ENCODE data around the gene C1orf216. TPM values are rescaled to one million over a fixed set of nuclear protein-coding genes. Genes with fewer than 3 reads are reported as not detected.

Gene C1orf216
- total and polyA plus RNA-seq, 2 of the 8 experiments (the other 6 are each of a cell fraction or from before 2014, with no cell fraction given), result 7.5 to 10.8 TPM

DNA sequence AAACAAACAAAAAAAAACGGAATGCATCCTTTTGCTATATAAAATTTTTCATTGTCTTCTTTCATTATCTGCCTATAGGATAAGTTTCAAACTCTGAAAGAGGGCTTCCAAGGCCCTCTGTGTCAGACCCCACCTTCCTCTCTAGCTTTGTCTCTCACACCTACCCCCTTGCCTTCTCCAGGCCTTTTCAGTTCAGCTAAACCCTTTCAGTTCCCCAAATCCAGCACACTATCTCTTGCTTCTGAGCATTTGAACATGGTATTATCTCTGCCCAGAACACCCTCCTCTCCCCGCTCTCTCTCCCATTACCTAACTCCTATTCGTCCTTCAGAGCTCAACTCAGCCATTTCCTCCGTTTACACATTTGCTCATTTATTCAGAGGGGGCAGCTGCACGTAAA is 35.7 kb downstream of the C1orf216 start:
- Histone ChIP-seq H4K20me1 (replicated peaks in 1 of 2; ENCODE audit: control insufficient read depth in 1 of 2, insufficient read depth in 2 of 2, low read length in 2 of 2) (no peaks in the 10 kb centered on the region), H2BK20ac (ENCODE audit: low read length) (no peak overlapping the region), H3K9ac (replicated peaks in 1 of 4; ENCODE audit: extremely low read depth in 1 of 4, low read depth in 3 of 4, low read length in 3 of 4) (no peak overlapping the region), H2BK120ac (replicated peaks; ENCODE audit: low read depth, low read length) (no peak overlapping the region), H3K23ac (ENCODE audit: insufficient read length) (no peak overlapping the region), H3K56ac (replicated peaks; ENCODE audit: insufficient read length, low read depth, low read length) (no peak overlapping the region), H3K27ac (ENCODE audit: low read depth, low read length) (no peak overlapping the region), H2AFZ (ENCODE audit: low read length) (no peak overlapping the region), H4K5ac (ENCODE audit: insufficient read length, low read depth, low read length) (no peak overlapping the region), H2BK15ac (ENCODE audit: low read length) (no peak overlapping the region), H3K4ac (replicated peaks; ENCODE audit: insufficient read length, low read depth, low read length) (no peak overlapping the region), H3K36me3 (ENCODE audit: control insufficient read depth in 2 of 4, insufficient read depth in 4 of 4, low read length in 3 of 4) (no peaks in the 10 kb centered on the region), H4K91ac (replicated peaks; ENCODE audit: insufficient read length, low read length) (no peak overlapping the region), H3K23me2 (ENCODE audit: low read depth, low read length) (no peaks in the 10 kb centered on the region), H3K9me3 (ENCODE audit: insufficient read depth in 2 of 2, low read depth in 1 of 2, low read length in 1 of 2) (no peaks in the 10 kb centered on the region), H2AK5ac (ENCODE audit: low read depth, low read length) (no peak overlapping the region), H3K18ac (ENCODE audit: extremely low read depth, low read length) (no peak overlapping the region), H3K4me1 (replicated peaks in 1 of 4; ENCODE audit: control insufficient read depth in 3 of 4, insufficient read depth in 4 of 4, low read length in 3 of 4) (no peaks in the 10 kb centered on the region), H3K4me2 (ENCODE audit: insufficient read depth in 1 of 2, low read depth in 2 of 2, low read length in 2 of 2) (no peak overlapping the region), H3K79me1 (ENCODE audit: low read depth, low read length) (no peaks in the 10 kb centered on the region), H2BK12ac (ENCODE audit: low read depth, low read length) (no peak overlapping the region), H4K8ac (ENCODE audit: extremely low read depth, insufficient read depth, low read length) (no peak overlapping the region), H3K79me2 (ENCODE audit: control insufficient read depth in 1 of 2, insufficient read depth in 2 of 2, low read length in 2 of 2) (no peaks in the 10 kb centered on the region), H3K14ac (ENCODE audit: insufficient read length) (no peak overlapping the region), H3K4me3 (ENCODE audit: extremely low read depth in 1 of 4, insufficient read depth in 2 of 4, low read depth in 3 of 4, low read length in 4 of 4) (no peak overlapping the region), H2BK5ac (ENCODE audit: low read depth, low read length) (no peak overlapping the region), H3K27me3 (replicated peaks in 1 of 4; ENCODE audit: control insufficient read depth in 3 of 4, extremely low read depth in 1 of 4, insufficient read depth in 3 of 4, low read length in 3 of 4) (no peaks in the 10 kb centered on the region)
- DNase-seq (ENCODE audit: low read depth in 1 of 2, low spot score in 2 of 2), result no peak
- CTCF ChIA-PET (ENCODE audit: partially characterized antibody), result interaction anchor here (0.5 to 1.1 kb wide), 3 partner anchors 31 to 216 kb away, joined by 3 to 4 read pairs (median 3); no protein-coding TSS in a partner anchor
- no peak for FAIRE-seq
- TF ChIP-seq, protein P1, sequence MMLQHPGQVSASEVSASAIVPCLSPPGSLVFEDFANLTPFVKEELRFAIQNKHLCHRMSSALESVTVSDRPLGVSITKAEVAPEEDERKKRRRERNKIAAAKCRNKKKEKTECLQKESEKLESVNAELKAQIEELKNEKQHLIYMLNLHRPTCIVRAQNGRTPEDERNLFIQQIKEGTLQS (IDR thresholded peaks at IDR 0.05; ENCODE audit: insufficient read depth, low read depth, low read length), result no peak
- TF ChIP-seq TAF1 (IDR thresholded peaks at IDR 0.05; ENCODE audit: low read depth, low read length), result no peak
- TF ChIP-seq EGR1 (IDR thresholded peaks at IDR 0.05; ENCODE audit: borderline replicate concordance, low read depth, low read length), result no peak
- TF ChIP-seq HDAC2 (IDR thresholded peaks at IDR 0.05; ENCODE audit: borderline replicate concordance in 1 of 2, low read depth in 2 of 2, low read length in 2 of 2), result no peak
- POLR2A ChIA-PET (ENCODE audit: partially characterized antibody), result interaction anchor here (1.2 kb wide), 1 partner anchor 17 kb away, joined by 3 read pairs; no protein-coding TSS in a partner anchor
- 79 to 100% methylated on average over 3 to 5 of the region's 5 CpGs for WGBS, 2 experiments (ENCODE audit: extremely low coverage in 1 of 2, insufficient coverage in 1 of 2, insufficient read length in 1 of 2, insufficient replicate concordance in 2 of 2, low coverage in 1 of 2, low lambda C conversion rate in 2 of 2, missing lambda C conversion rate in 1 of 2)
